Transverse colon (tissue), 4 donors: Measurements from ENCODE around the gene WASF2.

ENCODE experiments used
- CTCF ChIP-seq, 5 experiments: fragments of 200-600 bp in 3 of 5; fragments of 450-650 bp in 2 of 5; sonication (generic) in 3 of 5; IDR thresholded peaks; 1 replicate in 2 of 5; 2 replicates in 3 of 5; pipeline ENCODE4 v1.5.1; 2016 to 2017; ENCODE audit warnings: antibody characterized with exemption in 5 of 5, inconsistent platforms in 3 of 5, mild to moderate bottlenecking in 2 of 5, moderate library complexity in 1 of 5
- POLR2AphosphoS5 ChIP-seq, 3 donors: sonication (generic); formaldehyde crosslinking; IDR thresholded peaks; one replicate each; pipeline ENCODE4 v1.6.1; 2016; ENCODE audit warnings: antibody characterized with exemption in 3 of 3

GRCh38 chr1:27445177-27445936 is 44.6 kb downstream of the WASF2 start:
- TF ChIP-seq CTCF (IDR thresholded peaks at IDR 0.05) = no peak
- TF ChIP-seq POLR2AphosphoS5 (IDR thresholded peaks at IDR 0.05) = no peak
